Right atrium auricular region (tissue), 2 donors: ENCODE data around the gene SLC1A3. TPM values are rescaled to one million over a fixed set of nuclear protein-coding genes. Genes with fewer than 3 reads are reported as not detected.
"Not testable (repeated sequence)": the region's sequence is repeated elsewhere in the genome, so short reads cannot be mapped to it uniquely, and the experiment has no call there.

Source experiments
- DNase-seq: peaks from one replicate; pipeline ENCODE4 v3.0.0-alpha.2; 2019; ENCODE audit warnings: low spot score
- H3K27ac ChIP-seq, 2 donors: fragments of 200-600 bp; sonication (generic); 1 replicate in 1 of 2; 2 replicates in 1 of 2; pipeline ENCODE4 v1.5.1; 2016 to 2019
- H3K27me3 ChIP-seq, 2 donors: fragments of 200-600 bp; sonication (generic); one replicate each; pipeline versions ENCODE4 v1.5.1 to v1.6.0; 2017 to 2019
- H3K36me3 ChIP-seq: fragments of 200-600 bp; sonication (generic); one replicate; pipeline ENCODE4 v1.5.1; 2016
- H3K4me1 ChIP-seq, 2 donors: fragments of 200-600 bp; sonication (generic); one replicate each; pipeline versions ENCODE4 v1.5.1 to v1.6.0; 2017 to 2019
- H3K4me3 ChIP-seq, 2 donors: fragments of 200-600 bp; sonication (generic); 1 replicate in 1 of 2; 2 replicates in 1 of 2; pipeline ENCODE4 v1.5.1; 2017 to 2019; ENCODE audit warnings: mild to moderate bottlenecking in 1 of 2, moderate library complexity in 1 of 2
- H3K9me3 ChIP-seq, 2 donors: fragments of 200-600 bp; sonication (generic); one replicate each; pipeline ENCODE4 v1.5.1; 2019
- total RNA-seq, 2 donors: library from RNA; depleted of rRNA; stranded (reverse); fragments of >200 nt; gene quantifications; one replicate each; pipeline ENCODE4 v1.1.0, GENCODE V29; 2016
- TF ChIP-seq, protein P1 (sequence below), 2 donors: fragments of 200-600 bp; sonication (generic); IDR thresholded peaks; one replicate each; pipeline ENCODE4 v1.5.1; 2019; ENCODE audit warnings: antibody characterized with exemption in 2 of 2

The SLC1A3 gene
- total RNA-seq, 2 donors from 2014 or later, result 31.8 to 50.9 TPM

- Histone ChIP-seq H3K36me3 (no peaks in the 10 kb centered on the region), H3K27me3 (no peaks in the 10 kb centered on the region), H3K9me3 (no peaks in the 10 kb centered on the region), H3K4me3 (no peak overlapping the region), H3K4me1 (no peaks in the 10 kb centered on the region), H3K27ac (no peak overlapping the region)
- TF ChIP-seq, protein P1, sequence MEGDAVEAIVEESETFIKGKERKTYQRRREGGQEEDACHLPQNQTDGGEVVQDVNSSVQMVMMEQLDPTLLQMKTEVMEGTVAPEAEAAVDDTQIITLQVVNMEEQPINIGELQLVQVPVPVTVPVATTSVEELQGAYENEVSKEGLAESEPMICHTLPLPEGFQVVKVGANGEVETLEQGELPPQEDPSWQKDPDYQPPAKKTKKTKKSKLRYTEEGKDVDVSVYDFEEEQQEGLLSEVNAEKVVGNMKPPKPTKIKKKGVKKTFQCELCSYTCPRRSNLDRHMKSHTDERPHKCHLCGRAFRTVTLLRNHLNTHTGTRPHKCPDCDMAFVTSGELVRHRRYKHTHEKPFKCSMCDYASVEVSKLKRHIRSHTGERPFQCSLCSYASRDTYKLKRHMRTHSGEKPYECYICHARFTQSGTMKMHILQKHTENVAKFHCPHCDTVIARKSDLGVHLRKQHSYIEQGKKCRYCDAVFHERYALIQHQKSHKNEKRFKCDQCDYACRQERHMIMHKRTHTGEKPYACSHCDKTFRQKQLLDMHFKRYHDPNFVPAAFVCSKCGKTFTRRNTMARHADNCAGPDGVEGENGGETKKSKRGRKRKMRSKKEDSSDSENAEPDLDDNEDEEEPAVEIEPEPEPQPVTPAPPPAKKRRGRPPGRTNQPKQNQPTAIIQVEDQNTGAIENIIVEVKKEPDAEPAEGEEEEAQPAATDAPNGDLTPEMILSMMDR (IDR thresholded peaks at IDR 0.05), result no peak
- no peak for DNase-seq
Observed at GRCh38 chr5:36584009-36584875, 22.2 kb upstream of the SLC1A3 start.

DNA sequence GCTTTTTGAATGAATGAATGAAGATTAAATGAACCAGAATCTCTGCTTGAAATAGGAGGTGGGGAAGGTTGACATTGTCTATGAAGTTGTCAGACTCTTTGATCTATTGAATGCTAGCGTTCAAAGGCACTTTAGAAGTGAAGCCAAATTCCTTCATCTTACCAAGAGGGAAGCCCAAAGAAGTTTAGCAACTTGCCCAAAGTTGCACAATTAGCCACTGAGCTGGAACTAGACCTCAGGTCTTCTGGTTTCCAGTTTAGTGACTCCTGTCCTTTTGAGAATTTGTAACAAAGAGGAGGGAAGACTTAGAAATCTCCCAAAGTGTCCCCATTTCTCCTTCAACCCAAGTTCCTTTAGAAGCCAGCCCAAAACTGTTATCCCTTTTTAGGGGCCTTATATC is 20.7 kb upstream of the SLC1A3 start:
- H3K27me3 ChIP-seq, result no peaks in the 10 kb centered on the region
- H3K36me3 ChIP-seq, result no peaks in the 10 kb centered on the region
- no peak overlapping the region for H3K27ac ChIP-seq
- no peaks in the 10 kb centered on the region for H3K9me3 ChIP-seq
- DNase-seq, result no peak
- no peaks in the 10 kb centered on the region for H3K4me1 ChIP-seq
- H3K4me3 ChIP-seq, result no peak overlapping the region
- TF ChIP-seq, protein P1 (IDR thresholded peaks at IDR 0.05), result no peak

DNA sequence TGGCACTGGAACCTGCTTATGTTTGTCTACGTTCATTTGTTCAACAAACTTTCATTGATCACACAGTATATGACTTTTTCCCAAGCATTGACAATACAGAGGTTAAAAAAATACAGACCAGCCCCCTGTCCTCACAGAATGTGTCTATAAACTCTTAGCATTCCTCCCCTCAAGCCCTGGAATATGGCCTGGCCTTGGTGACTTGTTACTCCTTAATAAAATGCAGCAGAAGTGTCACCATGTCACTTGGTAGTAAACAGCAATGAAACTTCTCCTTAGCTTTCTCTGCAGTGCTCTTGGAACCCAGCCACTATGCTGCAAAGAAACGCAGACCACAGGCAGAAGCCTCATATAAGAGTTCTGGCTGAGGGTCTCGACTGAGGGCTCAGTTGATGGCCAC is 19.1 kb upstream of the SLC1A3 start:
- Histone ChIP-seq H3K4me3 (no peak overlapping the region), H3K27ac (no peak overlapping the region), H3K36me3 (no peaks in the 10 kb centered on the region), H3K9me3 (no peaks in the 10 kb centered on the region), H3K4me1 (no peaks in the 10 kb centered on the region), H3K27me3 (no peaks in the 10 kb centered on the region)
- TF ChIP-seq, protein P1 (IDR thresholded peaks at IDR 0.05), result no peak
- no peak for DNase-seq

DNA sequence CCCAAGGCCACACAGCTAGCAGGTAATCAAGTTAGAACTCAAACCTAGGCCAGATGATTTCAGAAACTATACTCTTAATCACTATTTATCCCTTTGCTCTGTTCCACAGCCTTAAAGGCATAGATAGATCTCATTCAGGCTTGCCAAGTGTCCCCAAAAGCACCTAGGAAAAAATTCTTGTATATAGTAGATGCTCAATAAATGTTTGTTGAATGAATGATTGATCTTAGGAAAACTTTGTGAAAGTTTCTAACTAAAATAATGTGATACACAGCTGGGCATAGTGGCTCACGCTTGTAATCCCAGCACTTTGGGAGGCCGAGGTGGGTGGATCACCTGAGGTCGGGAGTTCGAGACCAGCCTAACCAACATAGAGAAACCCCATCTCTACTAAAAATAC is 16.7 kb upstream of the SLC1A3 start:
- H3K4me1 ChIP-seq, H3K27ac ChIP-seq, H3K36me3 ChIP-seq, H3K9me3 ChIP-seq, H3K27me3 ChIP-seq, DNase-seq, H3K4me3 ChIP-seq: not testable (repeated sequence)

GRCh38 chr5:36590513-36591286 is 15.7 kb upstream of the SLC1A3 start:
- no peaks in the 10 kb centered on the region for H3K9me3 ChIP-seq
- peak overlapping the region in 1 of 2 donors; percentile 20 for H3K27ac ChIP-seq
- no peaks in the 10 kb centered on the region for H3K4me1 ChIP-seq
- H3K4me3 ChIP-seq, result no peak overlapping the region
- no peaks in the 10 kb centered on the region for H3K36me3 ChIP-seq
- no peak for DNase-seq
- TF ChIP-seq, protein P1 (IDR thresholded peaks at IDR 0.05), result no peak
- H3K27me3 ChIP-seq, result no peaks in the 10 kb centered on the region

DNA sequence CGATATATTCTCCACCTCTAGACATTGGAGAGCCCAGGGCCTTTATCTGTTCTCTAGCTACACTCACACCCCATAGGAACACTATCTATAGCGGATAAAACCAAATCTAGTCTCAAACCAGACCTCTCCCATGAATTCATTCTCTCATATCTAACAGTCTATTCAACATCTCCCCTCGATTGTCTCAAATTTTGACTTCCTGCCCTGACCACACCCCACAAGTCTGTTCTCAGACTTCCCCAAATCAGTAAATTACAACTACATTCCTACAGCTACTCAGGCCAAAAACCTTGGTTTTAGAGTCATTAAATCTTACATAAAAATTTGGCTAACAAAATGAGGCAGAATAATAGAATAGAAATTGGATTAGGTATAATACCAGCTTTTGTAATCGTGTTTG is 12.5 kb upstream of the SLC1A3 start:
- no peaks in the 10 kb centered on the region for H3K4me1 ChIP-seq
- no peaks in the 10 kb centered on the region for H3K36me3 ChIP-seq
- H3K4me3 ChIP-seq, result no peak overlapping the region
- no peaks in the 10 kb centered on the region for H3K27me3 ChIP-seq
- TF ChIP-seq, protein P1 (IDR thresholded peaks at IDR 0.05), result no peak
- no peaks in the 10 kb centered on the region for H3K9me3 ChIP-seq
- DNase-seq, result no peak
- no peak overlapping the region for H3K27ac ChIP-seq
